ENCODE results near the gene TADA1. TPM values are rescaled to one million over a fixed set of nuclear protein-coding genes. Genes with fewer than 3 reads are reported as not detected.
"Not testable (repeated sequence)": the region's sequence is repeated elsewhere in the genome, so short reads cannot be mapped to it uniquely, and the experiment has no call there.

TADA1 gene
- total RNA-seq, 1 experiment from 2014 or later = 11.7 TPM

DNA sequence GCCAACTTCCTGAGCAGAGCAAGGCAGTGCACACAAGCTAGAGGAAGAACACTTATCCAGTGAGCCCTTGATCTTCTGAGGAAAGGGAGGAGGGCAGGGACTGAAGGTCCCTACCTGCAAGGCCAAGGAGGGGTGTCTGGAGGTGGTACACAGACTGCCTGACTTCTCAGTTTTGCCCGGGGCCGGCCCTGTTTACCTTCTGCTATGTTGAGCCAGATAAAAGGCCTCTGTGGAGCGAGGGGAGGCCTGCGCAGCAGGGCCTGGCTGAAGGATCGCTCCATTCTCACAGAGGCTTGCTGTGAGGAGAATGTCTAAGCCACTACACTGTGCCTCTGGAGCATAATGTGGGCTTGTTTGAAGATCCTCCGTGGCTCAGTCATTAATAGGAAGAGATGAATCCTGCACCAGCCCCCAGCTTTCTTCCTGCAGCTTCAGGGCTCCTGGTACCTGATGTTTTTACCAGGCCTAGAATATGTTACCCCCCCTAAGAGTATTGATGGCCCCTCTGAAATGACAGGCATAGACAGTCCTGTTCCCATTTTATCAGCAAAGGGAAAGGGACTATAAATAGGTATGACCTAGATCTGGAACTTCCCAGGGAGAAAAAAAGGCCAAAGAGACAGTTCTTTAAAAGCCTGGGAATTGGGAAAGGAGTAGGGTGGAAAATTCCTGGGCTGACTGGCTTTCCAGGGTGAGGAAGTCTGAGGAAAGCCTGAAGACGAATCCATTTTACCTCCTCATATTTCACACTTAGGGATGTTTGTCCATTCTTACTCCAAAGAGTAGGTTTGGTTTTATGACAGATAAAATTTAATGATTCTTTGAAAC, 32.1 kb downstream of the TADA1 start:
- no peak for DNase-seq (ENCODE audit: low read depth)

DNA sequence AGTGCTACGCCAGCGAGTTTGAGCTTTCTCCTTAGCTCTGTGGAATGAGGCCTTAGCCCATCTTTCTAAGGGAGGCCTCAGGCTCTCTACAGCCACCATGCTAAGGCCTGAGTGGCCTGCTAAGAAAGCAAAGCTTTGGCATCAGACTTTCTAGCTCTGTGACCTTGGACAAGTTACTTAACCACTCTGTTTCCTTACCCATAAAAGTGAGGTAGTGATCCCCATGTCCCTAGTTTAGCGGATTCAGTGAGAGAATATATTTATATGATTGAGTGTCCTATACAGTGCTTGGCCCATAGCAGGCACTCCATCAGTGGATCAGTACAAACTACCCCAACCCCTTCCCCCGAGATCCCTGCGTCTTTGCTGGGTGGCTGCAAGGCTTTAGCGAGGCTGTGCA, 32.7 kb downstream of the TADA1 start:
- DNase-seq (ENCODE audit: low read depth) = no peak

DNA sequence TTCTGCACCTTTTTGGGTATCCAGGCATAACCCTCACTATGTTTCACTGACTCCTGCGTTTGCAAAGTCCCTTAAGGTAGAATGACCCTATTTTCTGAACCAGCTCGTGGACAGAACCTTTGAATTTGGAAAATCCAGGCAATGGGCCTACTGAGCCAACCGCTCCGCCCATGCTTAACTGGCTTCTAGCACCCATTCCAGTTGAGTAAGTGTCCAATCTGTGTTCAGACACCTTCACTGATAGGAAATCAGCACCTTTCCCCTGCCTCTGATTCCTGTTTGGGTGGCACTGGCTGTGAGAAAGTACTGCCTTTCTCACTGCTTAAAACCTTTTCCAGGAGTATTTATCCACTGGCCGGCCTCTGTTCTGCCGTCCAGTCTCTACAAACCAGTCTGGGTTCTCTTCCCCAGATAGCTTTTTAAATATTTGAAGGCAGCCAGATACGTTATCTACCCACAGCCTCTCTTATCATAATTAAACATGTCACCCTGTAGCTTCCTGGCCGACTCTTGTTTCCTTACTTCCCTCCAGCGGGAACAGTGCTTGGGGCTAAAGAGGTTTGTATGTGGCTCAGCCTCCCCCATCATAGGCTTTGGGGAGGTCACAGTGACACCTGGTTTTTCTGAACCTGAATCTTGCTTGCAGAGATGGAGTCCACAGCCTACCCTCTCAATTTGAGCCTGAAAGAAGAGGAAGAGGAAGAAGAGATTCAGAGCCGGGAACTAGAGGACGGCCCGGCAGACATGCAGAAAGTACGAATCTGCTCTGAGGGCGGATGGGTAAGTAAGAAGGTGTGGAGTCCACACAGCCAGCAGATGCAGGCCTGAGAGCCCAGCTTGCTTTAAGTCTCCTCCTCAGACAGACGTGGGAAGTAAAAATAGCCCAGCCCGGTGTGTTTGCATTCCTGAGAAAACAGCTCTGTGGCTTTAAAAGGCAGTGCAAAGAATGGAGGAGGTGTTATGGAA, 35.5 kb downstream of the TADA1 start:
- DNase-seq (ENCODE audit: low read depth) = no peak

DNA sequence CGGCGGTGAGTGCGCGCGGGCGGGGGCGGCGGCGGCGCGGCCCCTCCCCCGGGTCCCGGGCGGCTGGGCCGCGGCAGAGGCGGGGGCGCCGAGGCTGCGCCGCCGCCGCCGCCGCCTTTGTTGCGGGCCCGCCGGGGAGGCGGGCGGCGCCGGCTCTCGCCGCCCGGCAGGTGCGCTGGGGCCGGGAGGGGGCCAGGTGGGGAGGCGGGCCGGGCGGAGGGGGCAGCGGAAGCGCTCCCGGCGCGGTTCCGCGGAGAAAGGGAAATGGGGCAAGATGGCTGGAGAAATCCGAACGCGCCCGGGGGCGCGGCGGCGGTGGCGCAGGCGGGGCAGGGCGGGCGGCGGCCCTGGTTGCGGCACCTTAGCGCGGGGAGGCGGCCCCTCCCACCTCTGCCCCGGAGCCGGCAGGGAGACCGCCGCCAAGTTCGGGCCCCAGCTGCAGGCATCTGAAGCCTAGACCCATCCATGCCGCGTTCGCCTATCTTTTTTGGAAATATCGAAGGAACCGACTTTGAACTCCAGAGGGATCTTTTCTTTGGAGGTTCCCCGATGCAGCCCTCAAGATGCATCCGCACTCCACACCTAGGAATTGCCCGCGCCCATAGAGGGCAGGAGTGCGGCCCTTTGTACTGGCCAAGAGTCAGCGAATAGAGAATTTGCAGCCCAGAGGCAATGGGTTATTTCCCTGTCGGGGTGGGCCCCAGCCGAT, 36.3 kb downstream of the TADA1 start:
- peak; percentile 39 for DNase-seq (ENCODE audit: low read depth)

DNA sequence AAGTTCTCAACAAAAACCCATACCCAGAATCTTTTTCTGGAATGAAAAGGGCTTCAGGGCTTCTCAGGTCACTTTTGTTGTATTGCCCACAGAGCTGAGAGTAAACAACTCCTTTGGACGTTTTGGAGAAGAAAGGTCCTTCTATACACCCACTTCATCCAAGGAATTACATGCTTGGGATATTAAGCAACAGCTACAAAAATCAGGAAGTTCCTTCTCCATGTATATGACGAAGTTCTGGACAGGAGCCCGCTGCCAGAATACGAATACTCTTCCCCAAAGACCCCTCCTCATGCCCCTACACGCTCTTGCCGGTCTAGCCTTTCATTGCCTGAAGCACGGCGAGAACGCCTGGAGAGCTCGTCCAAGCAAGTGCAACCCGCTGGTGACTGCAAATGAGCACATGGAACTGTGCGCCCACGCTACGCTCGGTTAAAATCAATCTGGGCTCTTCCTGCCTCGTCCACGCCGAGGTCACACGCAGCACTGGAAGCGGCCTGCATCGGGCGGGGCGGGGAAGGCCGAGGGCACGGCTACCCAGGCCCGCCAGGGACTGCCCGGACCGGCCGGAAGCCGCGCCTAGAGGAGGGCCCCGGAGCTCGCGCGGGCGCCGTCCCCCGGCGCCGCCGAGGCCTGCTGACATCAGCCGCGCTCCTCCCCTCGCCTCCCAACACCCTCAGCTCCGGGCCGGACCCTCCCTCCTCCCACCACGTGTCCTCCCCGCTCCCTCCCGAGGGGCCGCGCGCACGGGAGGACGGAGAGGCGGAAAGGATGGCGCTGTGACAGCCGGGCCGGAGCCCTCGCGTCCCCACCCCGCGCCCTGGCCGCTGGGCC, 37.1 kb downstream of the TADA1 start, which contains the start of gene POGK:
TSS of gene POGK (plus strand) at position 710 of the 834 bp plus-strand sequence. CDS start 1,482 bp downstream, outside the sequence.
- peak; percentile 89 for DNase-seq (ENCODE audit: low read depth)

DNA sequence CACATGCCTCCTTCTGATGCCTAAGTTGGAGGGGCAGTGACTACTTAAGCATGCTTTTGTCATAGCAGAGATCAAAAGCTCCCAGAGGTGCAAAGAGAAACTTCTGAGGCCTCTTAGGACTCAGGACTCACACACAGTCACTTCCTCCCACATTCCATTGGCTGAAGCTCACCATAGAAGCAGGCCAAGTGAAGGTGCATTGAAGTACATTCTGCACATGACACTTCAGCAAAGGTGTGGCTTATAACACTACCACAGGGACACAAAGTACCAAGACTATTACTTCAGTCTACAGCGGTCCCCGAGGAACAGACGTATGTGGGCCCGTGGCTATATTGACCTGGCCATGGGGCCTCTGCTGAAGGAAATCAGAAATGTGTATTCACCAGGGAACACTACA, 39.3 kb downstream of the TADA1 start:
- DNase-seq (ENCODE audit: low read depth) = no peak

DNA sequence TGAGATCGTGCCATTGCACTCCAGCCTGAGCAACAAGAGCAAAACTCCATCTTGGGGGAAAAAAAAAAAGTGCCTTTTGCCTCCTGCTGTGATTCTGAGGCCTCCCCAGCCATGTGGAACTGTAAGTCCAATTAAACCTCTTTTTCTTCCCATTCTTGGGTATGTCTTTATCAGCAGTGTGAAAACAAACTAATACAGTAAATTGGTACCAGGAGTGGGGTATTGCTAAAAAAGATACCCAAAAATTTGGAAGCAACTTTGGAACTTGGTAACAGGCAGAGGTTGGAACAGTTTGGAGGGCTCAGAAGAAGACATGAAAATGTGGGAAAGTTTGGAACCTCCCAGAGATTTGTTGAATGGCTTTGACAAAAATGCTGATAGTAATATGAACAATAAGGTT, 46.3 kb downstream of the TADA1 start:
- DNase-seq (ENCODE audit: low read depth) = not testable (repeated sequence)

DNA sequence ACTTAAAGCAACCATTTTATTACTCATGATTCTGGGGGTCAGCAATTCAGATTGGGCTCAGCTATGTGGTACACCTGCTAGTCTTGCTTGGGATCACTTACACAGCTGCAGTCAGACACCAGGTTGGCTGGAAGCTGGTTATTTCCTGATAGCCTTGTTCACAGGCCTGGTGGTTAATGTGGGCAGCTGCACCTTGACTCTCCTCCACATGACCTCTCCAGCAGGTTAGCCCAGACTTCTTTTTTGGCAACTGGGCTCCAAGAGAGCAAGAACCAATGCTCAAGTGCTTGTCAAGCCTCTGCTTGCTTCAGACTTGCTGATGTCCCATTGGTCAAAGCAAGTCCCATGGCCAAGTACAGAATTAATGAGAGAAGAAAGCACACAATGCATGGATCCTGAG, 48.6 kb downstream of the TADA1 start:
- no peak for DNase-seq (ENCODE audit: low read depth)

DNA sequence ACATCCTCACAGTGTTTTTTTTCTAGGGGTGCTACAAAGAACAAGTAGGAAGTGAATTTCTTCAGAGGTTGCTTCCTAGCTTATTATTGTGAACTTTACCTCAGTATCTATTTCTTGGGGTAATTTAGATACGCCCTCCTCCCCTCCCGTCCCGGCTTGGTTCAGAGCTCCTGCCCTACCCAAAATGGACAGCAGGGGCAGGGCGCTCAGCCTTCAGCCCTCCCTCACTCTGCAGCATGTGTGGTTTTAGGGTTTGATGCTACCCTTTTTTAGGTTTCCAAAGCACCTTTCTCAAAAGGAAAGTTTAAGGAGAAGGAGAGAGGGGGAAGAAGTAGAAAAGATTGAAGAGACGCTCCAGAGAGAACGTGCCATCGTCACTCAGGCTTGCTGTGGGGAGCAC, 53.7 kb downstream of the TADA1 start:
- no peak for DNase-seq (ENCODE audit: low read depth)

DNA sequence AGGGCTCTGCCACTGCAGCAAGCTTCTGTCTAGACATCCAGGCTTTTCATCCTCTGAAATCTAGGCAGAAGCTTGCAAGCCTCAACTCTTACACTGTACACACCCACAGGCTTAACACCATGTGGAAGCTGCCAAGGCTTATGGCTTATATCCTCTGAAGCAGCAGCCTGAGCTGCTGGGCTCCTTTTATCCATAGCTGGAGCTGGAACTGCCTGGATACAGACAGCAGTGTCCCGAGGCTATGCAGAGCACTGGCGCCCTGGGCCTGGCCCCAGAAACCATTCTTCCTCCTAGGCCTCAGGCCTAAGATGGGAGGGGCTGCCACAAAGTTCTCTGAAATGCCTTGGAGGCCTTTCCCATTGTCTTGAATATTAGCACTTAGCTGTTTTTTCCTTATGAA, 56.1 kb downstream of the TADA1 start:
- no peak for DNase-seq (ENCODE audit: low read depth)

DNA sequence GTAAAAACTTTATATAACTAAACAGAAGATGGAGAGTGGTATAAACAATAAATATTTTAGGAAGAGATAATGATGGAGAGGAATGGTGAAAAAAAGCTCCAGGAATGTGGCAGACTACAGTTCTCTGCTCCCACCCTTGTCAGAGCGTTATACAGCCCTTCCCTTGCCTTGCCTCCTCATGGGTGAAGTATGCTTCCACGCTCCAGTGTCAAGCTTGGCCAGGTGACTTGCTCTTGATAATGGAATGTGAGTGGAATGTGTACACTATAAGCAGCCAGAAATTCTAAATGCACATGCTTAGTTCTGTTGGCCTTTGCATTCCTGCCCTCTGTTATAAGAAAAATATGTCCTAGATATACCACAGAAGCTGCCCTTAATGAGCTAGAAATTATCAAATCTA, 61.5 kb downstream of the TADA1 start:
- peak; percentile 8 for DNase-seq (ENCODE audit: low read depth)

DNA sequence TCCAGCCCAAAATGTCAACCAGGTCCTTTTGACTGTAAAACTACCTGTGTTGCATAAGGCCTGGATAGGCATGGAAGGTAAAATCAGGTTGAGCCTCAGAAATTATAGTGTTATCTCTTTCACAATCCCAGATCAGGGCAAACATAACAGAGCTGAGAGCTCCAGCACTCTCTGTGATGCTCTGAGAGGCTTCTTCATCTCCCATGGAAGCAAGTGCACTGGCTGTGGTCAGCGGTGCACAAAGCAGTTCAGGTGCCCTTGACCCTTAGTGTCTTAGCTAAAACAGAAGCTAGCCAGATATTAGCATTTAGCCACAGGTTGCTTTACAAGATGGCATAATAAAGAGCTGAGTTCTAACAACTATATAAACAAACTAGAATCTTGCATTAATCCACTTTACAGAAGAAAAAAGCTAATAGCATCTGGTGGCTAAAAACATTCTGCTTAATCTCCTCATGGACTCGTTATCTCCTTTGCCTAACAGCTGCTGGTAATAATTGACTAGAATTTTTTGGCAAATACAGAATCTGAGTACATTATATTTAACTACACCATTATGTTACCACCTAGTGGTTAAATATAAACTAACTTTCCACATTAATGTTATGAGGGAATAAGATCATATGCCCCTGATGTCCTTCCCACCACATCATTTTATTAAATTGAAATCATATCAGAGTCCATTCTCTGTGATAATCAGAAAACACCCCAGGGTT, 62.4 kb downstream of the TADA1 start:
- DNase-seq (ENCODE audit: low read depth) = no peak

DNA sequence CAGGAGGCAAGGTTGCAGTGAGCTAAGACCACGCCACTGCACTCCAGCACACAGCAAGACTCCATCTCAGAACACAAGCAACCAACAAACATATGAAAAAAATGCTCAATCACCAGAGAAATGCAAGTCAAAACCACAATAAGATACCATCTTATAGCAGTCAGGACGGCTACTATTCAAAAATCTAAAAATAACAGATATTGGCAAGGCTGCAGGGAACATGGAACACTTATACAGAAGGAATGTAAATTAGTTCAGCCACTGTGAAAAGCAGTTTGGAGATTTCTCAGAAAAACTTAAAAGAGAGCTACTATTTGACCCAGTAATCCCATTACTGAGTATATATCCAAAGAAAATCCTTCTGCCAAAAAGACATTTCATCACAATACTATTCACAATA, 64.4 kb downstream of the TADA1 start:
- peak; percentile 51 for DNase-seq (ENCODE audit: low read depth)

DNA sequence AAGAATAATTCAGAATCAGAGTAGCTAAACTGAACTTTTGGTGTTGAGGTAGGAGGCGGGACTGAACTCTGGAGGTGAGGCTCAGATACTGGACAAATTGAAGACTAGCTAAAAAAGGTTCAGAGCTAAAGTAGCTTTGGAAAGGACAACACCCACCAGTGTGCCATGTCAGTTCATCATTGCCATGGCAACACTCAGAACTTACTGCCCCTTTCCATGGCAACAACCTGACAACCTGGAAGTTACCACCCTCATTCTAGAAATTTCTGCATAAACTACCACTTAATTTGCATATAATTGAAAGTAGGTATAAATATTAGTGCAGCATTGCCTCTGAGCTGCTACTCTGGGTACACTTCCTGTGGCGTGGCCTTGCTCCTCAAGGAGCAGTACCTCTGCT, 67.1 kb downstream of the TADA1 start:
- DNase-seq (ENCODE audit: low read depth) = no peak

Other genes with a start within 250 kb of the TADA1 start
- 17.6 and 18.3 TPM in 2 replicates for gene POGK, start 36.8 kb downstream of the TADA1 start, total RNA-seq (2014; rRNA removed; shearing (Covaris generic))
- gene ILDR2, start 99.3 kb upstream of the TADA1 start, total RNA-seq (2014; rRNA removed; shearing (Covaris generic)) = 4.6 and 6.4 TPM in 2 replicates
- gene MAEL, start 113.0 kb upstream of the TADA1 start, total RNA-seq (2014; rRNA removed; shearing (Covaris generic)) = 0.12 and 0.39 TPM in 2 replicates
- gene GPA33, start 214.1 kb upstream of the TADA1 start, total RNA-seq (2014; rRNA removed; shearing (Covaris generic)) = 0.36 and 0.68 TPM in 2 replicates
- gene STYXL2, start 217.8 kb upstream of the TADA1 start, total RNA-seq (2014; rRNA removed; shearing (Covaris generic)) = 0.10 and 0.36 TPM in 2 replicates